ENCODE results near the gene SLC52A1.

DNA sequence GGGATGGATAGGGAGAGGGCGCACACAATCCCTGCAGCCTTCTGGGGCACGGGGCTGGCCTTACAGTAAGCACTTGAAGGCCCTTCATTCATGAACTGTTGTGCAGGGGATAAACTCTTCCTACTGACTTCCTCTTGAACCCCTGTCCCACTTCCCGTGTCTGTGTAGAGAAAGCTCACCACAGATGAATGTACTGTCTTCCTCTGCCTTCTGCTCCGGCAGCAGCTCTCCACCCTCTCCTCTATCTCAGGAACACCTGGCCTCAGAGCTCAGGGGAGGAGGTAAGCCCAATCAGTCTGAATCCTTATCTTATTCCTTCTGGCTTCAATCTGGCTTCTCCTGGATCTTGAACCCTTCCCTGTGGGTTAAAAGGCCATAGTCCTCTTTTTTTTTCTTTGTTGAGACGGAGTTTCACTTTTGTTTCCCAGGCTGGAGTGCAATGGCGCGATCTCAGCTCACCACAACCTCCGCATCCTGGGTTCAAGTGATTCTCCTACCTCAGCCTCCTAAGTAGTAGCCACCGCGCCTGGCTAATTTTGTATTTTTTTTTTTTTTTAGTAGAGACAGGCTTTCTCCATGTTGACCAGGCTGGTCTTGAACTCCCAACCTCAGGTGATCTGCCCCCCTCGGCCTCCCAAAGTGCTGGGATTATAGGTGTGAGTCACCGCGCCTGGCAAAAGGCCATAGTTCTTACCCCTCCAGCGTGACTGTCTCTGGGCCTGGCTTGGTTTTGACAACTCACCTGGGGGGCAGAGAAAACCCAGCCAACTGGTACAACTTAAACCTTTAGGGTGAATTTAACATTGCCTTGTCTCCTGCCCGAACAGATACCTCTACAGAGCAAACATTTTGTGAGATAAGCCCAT lies 7.2 kb upstream of the SLC52A1 start:
- TF ChIP-seq, protein P1, sequence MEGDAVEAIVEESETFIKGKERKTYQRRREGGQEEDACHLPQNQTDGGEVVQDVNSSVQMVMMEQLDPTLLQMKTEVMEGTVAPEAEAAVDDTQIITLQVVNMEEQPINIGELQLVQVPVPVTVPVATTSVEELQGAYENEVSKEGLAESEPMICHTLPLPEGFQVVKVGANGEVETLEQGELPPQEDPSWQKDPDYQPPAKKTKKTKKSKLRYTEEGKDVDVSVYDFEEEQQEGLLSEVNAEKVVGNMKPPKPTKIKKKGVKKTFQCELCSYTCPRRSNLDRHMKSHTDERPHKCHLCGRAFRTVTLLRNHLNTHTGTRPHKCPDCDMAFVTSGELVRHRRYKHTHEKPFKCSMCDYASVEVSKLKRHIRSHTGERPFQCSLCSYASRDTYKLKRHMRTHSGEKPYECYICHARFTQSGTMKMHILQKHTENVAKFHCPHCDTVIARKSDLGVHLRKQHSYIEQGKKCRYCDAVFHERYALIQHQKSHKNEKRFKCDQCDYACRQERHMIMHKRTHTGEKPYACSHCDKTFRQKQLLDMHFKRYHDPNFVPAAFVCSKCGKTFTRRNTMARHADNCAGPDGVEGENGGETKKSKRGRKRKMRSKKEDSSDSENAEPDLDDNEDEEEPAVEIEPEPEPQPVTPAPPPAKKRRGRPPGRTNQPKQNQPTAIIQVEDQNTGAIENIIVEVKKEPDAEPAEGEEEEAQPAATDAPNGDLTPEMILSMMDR (IDR thresholded peaks at IDR 0.05): no peak
- no peak for TF ChIP-seq POLR2A (IDR thresholded peaks at IDR 0.05)

Measured in esophagus squamous epithelium (tissue), 4 donors.